GM12874 (cell line): Measurements from ENCODE around the gene ABHD15.

Experiments
- TF ChIP-seq, protein P1 (sequence below): IDR thresholded peaks from 2 replicates; pipeline ENCODE4 v1.5.1; 2011; ENCODE audit warnings: low read depth, mild to moderate bottlenecking, control low read depth, low read length, moderate library complexity; ENCODE audit not compliant: insufficient read depth

ABHD15 gene

DNA sequence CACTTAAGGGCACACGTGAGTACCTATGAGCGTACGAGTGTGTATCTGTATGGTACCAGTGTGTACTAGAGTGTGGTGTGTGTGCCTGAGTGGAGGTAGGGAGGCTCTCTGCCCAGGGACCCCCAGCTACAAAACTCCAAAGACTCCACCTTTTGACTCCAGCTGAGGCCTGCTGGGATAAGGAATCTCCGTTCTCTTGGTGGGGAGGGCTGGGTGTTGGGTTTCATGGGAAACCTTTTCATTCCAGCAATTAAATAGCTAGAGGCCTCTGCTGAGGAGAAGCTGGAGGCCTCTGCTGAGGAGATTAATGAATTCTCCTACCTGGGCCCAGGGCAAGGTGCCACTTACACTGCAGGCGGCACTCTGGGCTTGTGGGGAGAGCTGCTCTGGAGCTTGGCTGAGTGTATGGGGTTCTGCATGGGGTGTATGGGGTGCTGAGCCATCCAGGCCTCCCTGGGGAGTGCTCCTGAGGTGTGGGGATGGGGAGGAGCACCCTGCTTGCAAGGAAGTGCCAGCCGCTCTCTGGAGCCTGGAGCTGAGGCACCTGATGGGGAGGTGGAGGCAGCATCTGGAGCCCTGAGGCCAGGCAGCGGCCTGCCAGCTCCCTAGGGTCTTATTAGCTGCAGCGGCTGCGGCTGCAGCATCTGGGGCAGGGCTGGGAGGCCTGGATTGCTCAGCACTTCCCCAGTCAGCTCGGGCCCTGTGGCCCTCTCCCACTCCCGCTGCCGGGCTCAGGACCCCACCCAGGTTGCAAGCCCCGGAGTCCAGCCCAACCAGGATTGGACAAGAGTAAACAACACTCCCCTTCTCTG, 30.7 kb upstream of the ABHD15 start:
- TF ChIP-seq, protein P1, sequence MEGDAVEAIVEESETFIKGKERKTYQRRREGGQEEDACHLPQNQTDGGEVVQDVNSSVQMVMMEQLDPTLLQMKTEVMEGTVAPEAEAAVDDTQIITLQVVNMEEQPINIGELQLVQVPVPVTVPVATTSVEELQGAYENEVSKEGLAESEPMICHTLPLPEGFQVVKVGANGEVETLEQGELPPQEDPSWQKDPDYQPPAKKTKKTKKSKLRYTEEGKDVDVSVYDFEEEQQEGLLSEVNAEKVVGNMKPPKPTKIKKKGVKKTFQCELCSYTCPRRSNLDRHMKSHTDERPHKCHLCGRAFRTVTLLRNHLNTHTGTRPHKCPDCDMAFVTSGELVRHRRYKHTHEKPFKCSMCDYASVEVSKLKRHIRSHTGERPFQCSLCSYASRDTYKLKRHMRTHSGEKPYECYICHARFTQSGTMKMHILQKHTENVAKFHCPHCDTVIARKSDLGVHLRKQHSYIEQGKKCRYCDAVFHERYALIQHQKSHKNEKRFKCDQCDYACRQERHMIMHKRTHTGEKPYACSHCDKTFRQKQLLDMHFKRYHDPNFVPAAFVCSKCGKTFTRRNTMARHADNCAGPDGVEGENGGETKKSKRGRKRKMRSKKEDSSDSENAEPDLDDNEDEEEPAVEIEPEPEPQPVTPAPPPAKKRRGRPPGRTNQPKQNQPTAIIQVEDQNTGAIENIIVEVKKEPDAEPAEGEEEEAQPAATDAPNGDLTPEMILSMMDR: no peak

DNA sequence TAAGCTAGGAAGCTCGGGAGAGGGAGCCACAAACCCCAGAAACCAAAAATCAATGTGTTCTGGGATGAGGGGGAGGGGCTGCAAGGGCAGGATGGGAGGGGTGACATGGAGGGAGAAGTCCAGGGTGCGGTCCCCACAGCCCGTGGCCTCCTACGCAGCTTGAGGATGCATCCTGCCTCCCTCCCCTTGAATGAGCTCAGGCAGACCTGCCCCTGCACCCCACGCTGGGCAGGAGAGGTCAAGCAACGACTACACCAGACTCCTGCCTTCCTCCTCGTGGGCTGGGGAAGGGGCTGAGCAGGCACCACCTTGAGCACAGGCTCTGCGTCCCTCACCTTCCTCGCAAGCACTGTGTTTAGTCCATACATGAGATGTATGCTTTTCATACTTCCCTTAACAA, 30.0 kb upstream of the ABHD15 start:
- TF ChIP-seq, protein P1: no peak

DNA sequence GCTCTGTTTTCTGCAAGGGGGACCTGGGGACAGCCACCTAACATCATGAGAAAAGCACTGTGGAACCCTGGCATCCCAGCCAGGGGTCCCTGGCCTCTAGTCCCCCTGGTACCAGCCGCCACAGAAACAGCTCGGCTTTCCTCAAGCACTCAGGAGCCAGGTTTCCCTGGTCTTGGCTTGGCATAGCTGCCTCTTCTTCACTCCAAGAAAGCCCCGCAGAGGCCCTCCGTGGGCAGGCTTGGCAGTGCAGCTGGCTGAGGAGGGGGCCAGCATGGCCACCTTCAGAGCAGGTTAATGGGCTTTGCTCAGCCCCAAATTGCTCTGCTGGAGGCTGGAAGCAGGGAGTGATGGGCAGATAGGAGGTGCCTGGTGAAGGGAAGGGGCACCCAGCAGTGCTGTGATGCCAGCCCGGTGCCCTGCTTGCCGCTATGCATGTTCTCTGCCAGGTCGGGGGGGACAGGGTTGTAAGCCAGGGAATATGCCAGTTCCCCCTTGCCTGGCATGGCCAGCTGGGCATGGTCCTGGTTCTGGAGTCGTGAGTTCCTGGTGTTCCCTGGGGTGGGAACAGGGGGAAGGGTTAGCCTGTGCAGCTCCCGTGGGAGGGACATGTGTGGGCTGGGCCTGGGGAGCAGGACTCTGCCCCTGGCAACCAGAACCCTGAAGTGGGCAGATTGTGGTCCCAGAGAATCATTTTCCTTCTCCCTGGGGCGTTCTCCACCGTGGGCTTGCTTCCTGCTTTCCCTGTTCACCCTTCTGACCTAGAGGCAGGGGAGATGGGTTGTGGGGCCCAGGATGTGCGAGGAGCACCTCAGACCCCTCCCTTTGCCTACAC, 29.3 kb upstream of the ABHD15 start:
- TF ChIP-seq, protein P1: no peak

DNA sequence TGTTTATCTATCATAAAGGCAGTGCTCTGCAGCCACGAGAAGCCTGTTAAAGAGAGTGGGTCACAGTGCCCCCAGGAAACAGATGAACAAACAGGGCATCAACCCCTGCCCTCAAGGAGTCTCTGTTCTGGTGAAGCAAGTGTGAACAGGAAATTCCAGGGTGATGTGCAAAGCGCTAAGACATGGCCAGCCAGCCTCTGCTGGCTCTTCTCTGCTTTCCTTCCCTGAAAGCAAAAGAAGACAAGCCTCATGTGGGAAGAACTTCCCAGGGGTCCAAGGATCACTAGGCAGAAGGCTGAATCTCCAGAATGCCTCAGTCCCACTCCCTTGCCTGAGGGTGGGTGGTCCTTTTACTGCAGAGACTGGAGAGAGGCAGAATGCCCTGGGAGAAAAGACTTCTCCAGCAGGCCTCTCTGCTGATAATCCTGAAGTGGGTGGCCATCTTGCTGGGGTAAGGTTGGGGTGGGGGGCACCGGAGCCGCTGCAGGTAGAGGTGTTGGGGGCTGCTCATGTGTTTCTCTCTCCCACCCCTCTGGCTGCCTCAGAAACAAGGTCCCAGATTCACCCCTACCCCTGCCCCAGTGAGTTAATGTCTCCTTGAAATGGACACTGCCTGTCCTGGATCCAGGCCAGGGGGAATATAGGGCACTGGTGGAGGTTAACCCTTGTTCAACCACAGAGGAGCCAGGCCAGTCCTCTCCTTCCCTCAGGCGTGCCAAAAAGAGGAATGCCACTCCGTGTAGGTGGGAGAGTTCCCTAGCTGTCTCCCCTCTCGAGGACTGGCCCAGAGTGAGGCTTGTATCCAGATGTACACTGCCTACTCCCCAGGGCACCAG, 28.5 kb upstream of the ABHD15 start:
- TF ChIP-seq, protein P1: no peak

DNA sequence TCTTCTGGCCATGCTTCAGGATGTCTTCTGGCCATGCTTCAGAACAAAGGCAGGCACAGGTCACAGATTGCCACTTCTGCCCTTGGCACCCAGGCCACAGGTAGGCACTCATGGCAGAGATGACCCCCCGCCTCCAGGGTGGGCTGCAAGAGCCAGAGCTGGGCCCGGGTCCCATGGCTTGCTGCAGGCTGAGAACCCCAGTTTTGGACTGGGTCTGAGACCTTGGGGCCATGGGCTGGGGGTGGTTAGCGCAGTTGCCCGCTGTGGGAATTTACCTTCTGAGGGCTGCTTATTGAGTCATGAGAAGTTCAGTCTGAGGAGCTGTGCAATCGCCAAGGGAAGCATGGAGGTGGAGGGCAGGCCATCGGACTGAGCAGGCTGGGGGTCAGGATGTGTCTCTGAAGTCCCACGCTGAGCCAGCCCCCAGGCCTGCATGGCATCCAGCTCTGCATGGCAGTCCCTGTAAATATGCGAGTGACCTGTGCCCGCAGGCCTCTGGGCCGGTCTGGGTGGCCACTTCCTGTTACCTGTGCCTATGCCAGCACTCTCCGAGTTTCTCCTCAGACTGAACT, 27.8 kb upstream of the ABHD15 start:
- TF ChIP-seq, protein P1: no peak

DNA sequence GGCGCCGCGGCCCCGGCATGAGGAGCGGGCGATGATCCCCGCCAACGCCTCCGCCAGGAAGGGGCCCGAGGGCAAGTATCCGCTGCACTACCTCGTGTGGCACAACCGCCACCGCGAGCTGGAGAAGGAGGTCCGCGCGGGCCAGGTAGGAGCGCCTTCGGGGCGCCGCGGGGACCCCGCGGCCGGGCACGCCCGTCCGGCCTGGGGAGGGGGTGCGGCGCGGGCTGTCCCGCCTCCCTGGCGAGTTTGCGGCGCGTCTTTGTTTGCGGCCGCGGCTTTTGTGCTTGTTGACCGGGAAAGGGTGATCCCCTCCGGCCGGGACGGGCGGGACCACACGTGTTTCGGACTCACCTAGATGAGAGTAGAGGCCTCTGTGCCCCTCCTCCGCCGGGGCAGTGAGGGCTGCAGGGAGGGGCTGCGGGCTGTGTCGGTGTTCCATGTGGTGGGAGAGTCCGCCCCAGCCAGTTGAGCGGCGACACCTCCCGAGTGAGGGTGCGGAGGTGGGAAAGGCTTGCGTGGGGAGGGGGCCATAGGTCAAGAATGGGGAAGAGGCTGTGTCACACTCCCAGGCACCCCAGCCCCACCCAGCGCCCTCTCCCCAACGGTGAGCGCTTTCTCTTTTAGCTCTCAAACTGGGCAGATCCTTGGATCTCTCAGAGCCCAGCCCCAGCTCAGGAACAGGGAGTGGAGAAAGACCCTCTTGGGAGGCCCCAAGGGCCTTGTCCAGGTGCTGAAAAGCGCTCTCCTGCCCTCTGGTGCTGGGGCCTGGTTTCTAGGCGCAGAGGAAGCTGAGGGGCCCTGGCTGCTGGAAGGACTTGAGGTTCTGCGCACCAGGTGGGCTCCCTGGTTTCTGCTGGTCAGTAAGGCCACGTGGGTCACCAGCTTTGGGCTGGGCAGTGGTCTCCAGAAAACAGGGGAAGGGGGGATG, 27.0 kb upstream of the ABHD15 start:
- TF ChIP-seq, protein P1: 0 out of 2 replicates have a peak, but pooled peaks have one; percentile 25
